ENCODE results near the gene RASGRF1.
A peak's percentile ranks its signal among the peaks of the same experiment; 100 is the strongest.

The RASGRF1 gene

DNA sequence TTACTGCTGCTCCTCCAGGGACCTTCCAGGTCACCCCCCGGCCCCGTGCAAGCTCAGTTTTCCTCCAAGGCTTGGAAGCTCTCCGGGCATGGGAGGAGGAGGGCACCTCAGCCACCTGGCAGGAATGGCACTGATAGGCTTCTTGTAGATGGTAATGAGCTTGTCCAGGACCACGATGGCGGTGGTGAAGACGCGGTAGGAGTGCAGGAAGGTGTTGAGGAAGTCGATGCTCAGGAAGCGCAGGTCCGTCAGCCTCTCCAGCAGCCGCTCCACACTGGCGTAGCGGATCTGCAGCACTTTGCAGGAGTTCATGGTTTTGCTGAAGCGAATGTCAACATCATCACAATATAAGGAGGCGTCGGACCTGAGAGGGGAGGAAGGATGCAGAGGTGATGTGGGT, 84.5 kb downstream of the RASGRF1 start:
- TF ChIP-seq TEAD4 (IDR thresholded peaks at IDR 0.05) (no peak), FOXM1 (IDR thresholded peaks at IDR 0.05; ENCODE audit: borderline replicate concordance, low read depth) (no peak), NFIC (IDR thresholded peaks at IDR 0.05) (no peak), YY1 (IDR thresholded peaks at IDR 0.05; ENCODE audit: low read depth) (no peak), ZBTB7A (IDR thresholded peaks at IDR 0.05; ENCODE audit: low read depth) (no peak), TAF1 (IDR thresholded peaks at IDR 0.05; ENCODE audit: low read depth) (no peak), RAD21 (IDR thresholded peaks at IDR 0.05; ENCODE audit: low read depth) (no peak), CEBPB (IDR thresholded peaks at IDR 0.05) (no peak), EGR1 (IDR thresholded peaks at IDR 0.05) (no peak), CREB1 (IDR thresholded peaks at IDR 0.05; ENCODE audit: low read depth) (no peak), EP300 (IDR thresholded peaks at IDR 0.05; ENCODE audit: borderline replicate concordance) (no peak), TCF12 (IDR thresholded peaks at IDR 0.05; ENCODE audit: low read depth) (no peak)
- TF ChIP-seq, protein P1, sequence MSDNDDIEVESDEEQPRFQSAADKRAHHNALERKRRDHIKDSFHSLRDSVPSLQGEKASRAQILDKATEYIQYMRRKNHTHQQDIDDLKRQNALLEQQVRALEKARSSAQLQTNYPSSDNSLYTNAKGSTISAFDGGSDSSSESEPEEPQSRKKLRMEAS (IDR thresholded peaks at IDR 0.05) = no peak
- TF ChIP-seq, protein P2, sequence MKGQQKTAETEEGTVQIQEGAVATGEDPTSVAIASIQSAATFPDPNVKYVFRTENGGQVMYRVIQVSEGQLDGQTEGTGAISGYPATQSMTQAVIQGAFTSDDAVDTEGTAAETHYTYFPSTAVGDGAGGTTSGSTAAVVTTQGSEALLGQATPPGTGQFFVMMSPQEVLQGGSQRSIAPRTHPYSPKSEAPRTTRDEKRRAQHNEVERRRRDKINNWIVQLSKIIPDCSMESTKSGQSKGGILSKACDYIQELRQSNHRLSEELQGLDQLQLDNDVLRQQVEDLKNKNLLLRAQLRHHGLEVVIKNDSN (IDR thresholded peaks at IDR 0.05) = no peak
- TF ChIP-seq, protein P3, sequence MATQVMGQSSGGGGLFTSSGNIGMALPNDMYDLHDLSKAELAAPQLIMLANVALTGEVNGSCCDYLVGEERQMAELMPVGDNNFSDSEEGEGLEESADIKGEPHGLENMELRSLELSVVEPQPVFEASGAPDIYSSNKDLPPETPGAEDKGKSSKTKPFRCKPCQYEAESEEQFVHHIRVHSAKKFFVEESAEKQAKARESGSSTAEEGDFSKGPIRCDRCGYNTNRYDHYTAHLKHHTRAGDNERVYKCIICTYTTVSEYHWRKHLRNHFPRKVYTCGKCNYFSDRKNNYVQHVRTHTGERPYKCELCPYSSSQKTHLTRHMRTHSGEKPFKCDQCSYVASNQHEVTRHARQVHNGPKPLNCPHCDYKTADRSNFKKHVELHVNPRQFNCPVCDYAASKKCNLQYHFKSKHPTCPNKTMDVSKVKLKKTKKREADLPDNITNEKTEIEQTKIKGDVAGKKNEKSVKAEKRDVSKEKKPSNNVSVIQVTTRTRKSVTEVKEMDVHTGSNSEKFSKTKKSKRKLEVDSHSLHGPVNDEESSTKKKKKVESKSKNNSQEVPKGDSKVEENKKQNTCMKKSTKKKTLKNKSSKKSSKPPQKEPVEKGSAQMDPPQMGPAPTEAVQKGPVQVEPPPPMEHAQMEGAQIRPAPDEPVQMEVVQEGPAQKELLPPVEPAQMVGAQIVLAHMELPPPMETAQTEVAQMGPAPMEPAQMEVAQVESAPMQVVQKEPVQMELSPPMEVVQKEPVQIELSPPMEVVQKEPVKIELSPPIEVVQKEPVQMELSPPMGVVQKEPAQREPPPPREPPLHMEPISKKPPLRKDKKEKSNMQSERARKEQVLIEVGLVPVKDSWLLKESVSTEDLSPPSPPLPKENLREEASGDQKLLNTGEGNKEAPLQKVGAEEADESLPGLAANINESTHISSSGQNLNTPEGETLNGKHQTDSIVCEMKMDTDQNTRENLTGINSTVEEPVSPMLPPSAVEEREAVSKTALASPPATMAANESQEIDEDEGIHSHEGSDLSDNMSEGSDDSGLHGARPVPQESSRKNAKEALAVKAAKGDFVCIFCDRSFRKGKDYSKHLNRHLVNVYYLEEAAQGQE (IDR thresholded peaks at IDR 0.05; ENCODE audit: low read depth) = no peak

DNA sequence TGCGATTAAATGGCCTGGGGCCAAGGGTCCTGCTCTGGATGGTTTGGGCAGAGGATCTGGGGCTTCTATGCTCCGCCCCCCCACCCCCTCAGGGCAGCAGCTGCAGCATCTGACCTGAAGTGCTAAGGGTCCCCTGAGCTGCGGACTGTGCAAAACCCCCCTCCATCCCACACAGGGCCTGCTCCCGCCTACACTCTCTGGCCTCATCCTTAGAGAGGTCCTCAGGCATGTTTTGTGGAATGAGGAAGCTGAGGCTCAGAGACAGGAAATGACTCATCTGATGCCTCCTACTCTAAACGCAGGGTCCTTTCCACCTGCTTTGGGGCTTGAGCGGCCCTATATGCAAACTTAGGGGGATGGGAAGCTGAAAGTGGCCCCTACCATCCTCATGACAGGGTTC, 86.2 kb downstream of the RASGRF1 start:
- TF ChIP-seq TCF12 (IDR thresholded peaks at IDR 0.05; ENCODE audit: low read depth) = 0 out of 2 replicates have a peak, but pooled peaks have one; percentile 21
- TF ChIP-seq NFIC (IDR thresholded peaks at IDR 0.05) = no peak
- TF ChIP-seq ZBTB7A (IDR thresholded peaks at IDR 0.05; ENCODE audit: low read depth) = no peak
- TF ChIP-seq, protein P3 (IDR thresholded peaks at IDR 0.05; ENCODE audit: low read depth) = no peak
- no peak for TF ChIP-seq TAF1 (IDR thresholded peaks at IDR 0.05; ENCODE audit: low read depth)
- TF ChIP-seq EP300 (IDR thresholded peaks at IDR 0.05; ENCODE audit: borderline replicate concordance) = no peak
- TF ChIP-seq TEAD4 (IDR thresholded peaks at IDR 0.05) = no peak

DNA sequence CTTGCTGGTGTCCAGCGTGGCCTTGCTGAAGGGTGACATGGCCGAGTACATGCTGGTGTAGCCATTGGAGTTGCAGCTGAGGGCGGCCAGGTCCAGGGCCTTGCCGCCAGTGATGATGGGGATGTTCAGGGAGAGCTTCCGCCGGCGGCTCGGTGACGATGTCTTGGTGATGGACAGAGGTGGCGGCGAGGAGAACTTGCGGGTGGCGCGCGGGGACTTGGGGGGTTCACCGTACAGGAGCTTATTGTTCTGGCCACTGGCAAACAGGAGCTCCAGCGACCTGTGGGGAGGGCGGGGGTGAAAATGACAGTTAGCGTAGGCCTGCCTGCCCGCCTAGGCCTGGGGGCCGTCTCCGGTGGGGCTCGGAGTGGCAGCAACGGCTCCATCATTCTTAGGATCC, 86.7 kb downstream of the RASGRF1 start:
- TF ChIP-seq YY1 (IDR thresholded peaks at IDR 0.05; ENCODE audit: low read depth) (no peak), EGR1 (IDR thresholded peaks at IDR 0.05) (no peak), NFIC (IDR thresholded peaks at IDR 0.05) (no peak), ZBTB7A (IDR thresholded peaks at IDR 0.05; ENCODE audit: low read depth) (no peak), FOXM1 (IDR thresholded peaks at IDR 0.05; ENCODE audit: borderline replicate concordance, low read depth) (no peak), EP300 (IDR thresholded peaks at IDR 0.05; ENCODE audit: borderline replicate concordance) (no peak), CREB1 (IDR thresholded peaks at IDR 0.05; ENCODE audit: low read depth) (no peak), CEBPB (IDR thresholded peaks at IDR 0.05) (no peak)
- TF ChIP-seq, protein P3 (IDR thresholded peaks at IDR 0.05; ENCODE audit: low read depth) = no peak
- TF ChIP-seq, protein P2 (IDR thresholded peaks at IDR 0.05) = no peak
- TF ChIP-seq, protein P1 (IDR thresholded peaks at IDR 0.05) = no peak

DNA sequence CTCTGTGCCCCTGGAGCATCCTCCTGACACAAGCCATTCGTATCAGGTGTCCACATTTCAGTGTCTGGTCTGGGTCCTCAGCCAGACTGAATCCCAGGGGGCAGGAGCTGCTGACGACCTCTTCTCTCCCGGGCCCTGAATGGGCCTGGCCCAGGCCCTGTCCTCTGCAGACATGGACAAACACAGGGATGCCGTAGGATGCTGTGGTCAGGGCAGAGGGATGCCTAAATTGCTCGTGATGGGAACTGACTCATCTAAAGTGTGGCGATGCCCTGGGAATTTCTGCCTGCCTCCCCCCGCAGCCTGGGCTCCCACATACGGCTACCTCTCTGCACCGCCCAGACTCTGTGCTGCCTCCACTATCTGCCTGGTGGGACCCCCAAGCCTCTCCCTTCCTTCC, 87.3 kb downstream of the RASGRF1 start:
- no peak for TF ChIP-seq NFIC (IDR thresholded peaks at IDR 0.05)
- TF ChIP-seq YY1 (IDR thresholded peaks at IDR 0.05; ENCODE audit: low read depth) = no peak
- TF ChIP-seq, protein P3 (IDR thresholded peaks at IDR 0.05; ENCODE audit: low read depth) = no peak
- no peak for TF ChIP-seq EP300 (IDR thresholded peaks at IDR 0.05; ENCODE audit: borderline replicate concordance)
- no peak for TF ChIP-seq TCF12 (IDR thresholded peaks at IDR 0.05; ENCODE audit: low read depth)
- TF ChIP-seq RAD21 (IDR thresholded peaks at IDR 0.05; ENCODE audit: low read depth) = no peak
- TF ChIP-seq, protein P1 (IDR thresholded peaks at IDR 0.05) = no peak
- TF ChIP-seq, protein P2 (IDR thresholded peaks at IDR 0.05) = no peak
